ENCODE results near the gene SGSH.

- TF ChIP-seq CTCF (IDR thresholded peaks at IDR 0.05; ENCODE audit: poor library complexity) (no peak), EZH2phosphoT487 (IDR thresholded peaks at IDR 0.05; ENCODE audit: low read depth, severe bottlenecking, unreplicated experiment) (no peak), EZH2 (IDR thresholded peaks at IDR 0.05; ENCODE audit: borderline replicate concordance) (no peak)
Observed at GRCh38 chr17:80222376-80223141, 2.4 kb upstream of the SGSH start.

Measured in hepatocyte (in vitro differentiated cells).